Tibial nerve (tissue), 4 donors: ENCODE results near the gene COX7B. TPM values are rescaled to one million over a fixed set of nuclear protein-coding genes. Genes with fewer than 3 reads are reported as not detected.

Source experiments
- DNase-seq, 2 donors: peaks; one replicate each; pipeline ENCODE4 v3.0.0-alpha.2; 2019; ENCODE audit warnings: low spot score in 2 of 2
- H3K27ac ChIP-seq, 4 donors: fragments of 200-600 bp; sonication (generic) in 3 of 4; one replicate each; pipeline ENCODE4 v1.5.1; 2017 to 2019; ENCODE audit warnings: mild to moderate bottlenecking in 1 of 4
- H3K27me3 ChIP-seq, 2 donors: fragments of 200-600 bp; sonication (generic) in 1 of 2; one replicate each; pipeline versions ENCODE4 v1.5.1 to v1.6.0; 2017 to 2019
- H3K36me3 ChIP-seq, 3 donors: fragments of 200-600 bp; sonication (generic); one replicate each; pipeline ENCODE4 v1.5.1; 2018 to 2019
- H3K4me1 ChIP-seq, 4 donors: fragments of 200-600 bp; sonication (generic) in 3 of 4; one replicate each; pipeline ENCODE4 v1.5.1; 2017 to 2019
- H3K4me3 ChIP-seq, 4 donors: fragments of 200-600 bp; sonication (generic) in 3 of 4; one replicate each; pipeline ENCODE4 v1.5.1; 2017 to 2019; ENCODE audit warnings: mild to moderate bottlenecking in 1 of 4, moderate library complexity in 1 of 4
- H3K9me3 ChIP-seq, 4 donors: fragments of 200-600 bp; sonication (generic) in 3 of 4; one replicate each; pipeline ENCODE4 v1.5.1; 2017 to 2019
- EP300 ChIP-seq, 2 donors: sonication (generic); formaldehyde crosslinking; IDR thresholded peaks; one replicate each; pipeline ENCODE4 v1.6.1; 2017; ENCODE audit warnings: antibody characterized with exemption in 2 of 2, mild to moderate bottlenecking in 1 of 2
- POLR2A ChIP-seq, 2 donors: fragments of 450-650 bp; IDR thresholded peaks; one replicate each; pipeline ENCODE4 v1.6.1; 2017; ENCODE audit warnings: antibody characterized with exemption in 2 of 2, mild to moderate bottlenecking in 2 of 2, moderate library complexity in 2 of 2
- WGBS, 2 donors: methylation state at CpG; one replicate each; pipeline ENCODE4 v1.1.5; 2018; 5-methylcytosine and 5-hydroxymethylcytosine counted together
- small RNA-seq: library from RNA; depleted of rRNA; stranded (forward); fragments of <200 nt; gene quantifications from one replicate; pipeline ENCODE3, GENCODE V24; 2016
- total RNA-seq, 4 donors: library from RNA; depleted of rRNA; stranded (reverse); fragments of >200 nt; gene quantifications; one replicate each; pipeline ENCODE4 v1.1.0, GENCODE V29; 2016
- TF ChIP-seq, protein P1 (sequence below), 5 experiments: fragments of 200-600 bp in 3 of 5; fragments of 450-650 bp in 2 of 5; sonication (generic) in 3 of 5; IDR thresholded peaks; one replicate each; pipeline ENCODE4 v1.5.1; 2016 to 2019; ENCODE audit warnings: antibody characterized with exemption in 5 of 5, mild to moderate bottlenecking in 3 of 5, moderate library complexity in 2 of 5

Gene COX7B
- total RNA-seq, 4 donors from 2014 or later: 192 to 319 (median 226) TPM

DNA sequence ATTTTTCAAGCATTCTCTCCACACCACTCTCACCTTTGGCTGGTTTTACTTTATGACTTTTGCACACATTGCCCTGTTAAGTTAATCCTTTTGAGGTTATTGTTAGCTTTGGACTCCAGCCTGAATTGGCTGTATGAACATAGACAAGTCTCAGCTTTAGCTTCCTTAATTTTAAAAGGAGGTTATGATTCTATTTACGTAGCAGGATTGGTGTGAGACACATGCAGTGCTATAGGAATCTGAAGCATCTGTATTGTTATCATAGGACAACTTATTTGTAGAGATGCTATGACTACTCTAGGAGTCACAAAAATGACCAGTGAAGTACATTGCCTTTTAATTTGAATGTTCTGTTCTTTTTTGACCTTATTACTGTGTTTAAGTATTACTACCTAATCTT lies 54.4 kb downstream of the COX7B start:
- Histone ChIP-seq H3K4me1 (peaks cover 0 to 5% (median 0%) of the 10 kb centered on the region in 4 donors), H3K36me3 (no peaks in the 10 kb centered on the region), H3K27ac (no peak overlapping the region), H3K27me3 (no peaks in the 10 kb centered on the region), H3K9me3 (no peaks in the 10 kb centered on the region), H3K4me3 (no peak overlapping the region)
- TF ChIP-seq POLR2A (IDR thresholded peaks at IDR 0.05): no peak
- TF ChIP-seq EP300 (IDR thresholded peaks at IDR 0.05): no peak
- TF ChIP-seq, protein P1, sequence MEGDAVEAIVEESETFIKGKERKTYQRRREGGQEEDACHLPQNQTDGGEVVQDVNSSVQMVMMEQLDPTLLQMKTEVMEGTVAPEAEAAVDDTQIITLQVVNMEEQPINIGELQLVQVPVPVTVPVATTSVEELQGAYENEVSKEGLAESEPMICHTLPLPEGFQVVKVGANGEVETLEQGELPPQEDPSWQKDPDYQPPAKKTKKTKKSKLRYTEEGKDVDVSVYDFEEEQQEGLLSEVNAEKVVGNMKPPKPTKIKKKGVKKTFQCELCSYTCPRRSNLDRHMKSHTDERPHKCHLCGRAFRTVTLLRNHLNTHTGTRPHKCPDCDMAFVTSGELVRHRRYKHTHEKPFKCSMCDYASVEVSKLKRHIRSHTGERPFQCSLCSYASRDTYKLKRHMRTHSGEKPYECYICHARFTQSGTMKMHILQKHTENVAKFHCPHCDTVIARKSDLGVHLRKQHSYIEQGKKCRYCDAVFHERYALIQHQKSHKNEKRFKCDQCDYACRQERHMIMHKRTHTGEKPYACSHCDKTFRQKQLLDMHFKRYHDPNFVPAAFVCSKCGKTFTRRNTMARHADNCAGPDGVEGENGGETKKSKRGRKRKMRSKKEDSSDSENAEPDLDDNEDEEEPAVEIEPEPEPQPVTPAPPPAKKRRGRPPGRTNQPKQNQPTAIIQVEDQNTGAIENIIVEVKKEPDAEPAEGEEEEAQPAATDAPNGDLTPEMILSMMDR (IDR thresholded peaks at IDR 0.05): no peak
- 47 to 56% methylated on average over 1 of the region's 1 CpG for WGBS, 2 donors
- no peak for DNase-seq

Small RNAs within 50 kb of the gene (small RNA-seq; reads per million reads assigned to genes)
- gene RN7SL460P: not detected

Other genes with a start within 250 kb of the COX7B start
- 10 to 100 TPM; 78.1 to 96.4 (median 89.6) TPM for gene ATRX, start 113.3 kb upstream of the COX7B start, total RNA-seq
- gene MAGT1, start 4.0 kb upstream of the COX7B start, total RNA-seq: 10 to 100 TPM; 52.7 to 59.0 (median 56.2) TPM
- 10 to 100 TPM in 2 of 4 donors, 1 to 10 TPM in 2; 9.4 to 12.7 (median 10.4) TPM for gene ATP7A, start 11.2 kb downstream of the COX7B start, total RNA-seq
- not detected for gene PGAM4, start 70.2 kb downstream of the COX7B start, total RNA-seq
- 100 to 1,000 TPM; 103 to 183 (median 152) TPM for gene PGK1, start 204.8 kb downstream of the COX7B start, total RNA-seq
- gene TAF9B, start 240.2 kb downstream of the COX7B start, total RNA-seq: 10 to 100 TPM; 15.3 to 27.8 (median 19.4) TPM